ENCODE measurements around the gene PRSS22.

GRCh38 chr16:2852003-2852730 is 5.8 kb downstream of the PRSS22 start:
- TF ChIP-seq CTCF (IDR thresholded peaks at IDR 0.05) (no peak), E2F5 (CRISPR knock-in tag; IDR thresholded peaks at IDR 0.05) (no peak), STAT6 (CRISPR knock-in tag; conservative IDR thresholded peaks at IDR 0.05; ENCODE audit: low read depth) (no peak), CREM (CRISPR knock-in tag; IDR thresholded peaks at IDR 0.05) (no peak), ARID4B (CRISPR knock-in tag; IDR thresholded peaks at IDR 0.05; ENCODE audit: borderline replicate concordance) (no peak)

Measured in WTC11 (cell line).